Liver (tissue), 9 donors: Measurements from ENCODE around the gene TBC1D4. TPM values are rescaled to one million over a fixed set of nuclear protein-coding genes. Genes with fewer than 3 reads are reported as not detected.

Source experiments
- DNase-seq: peaks from one replicate; pipeline ENCODE4 v3.0.0-alpha.2; 2017; ENCODE audit warnings: low spot score
- H3K27ac ChIP-seq, 2 donors: one replicate each; pipeline ENCODE4 v1.7.0; 2013; ENCODE audit warnings: inconsistent platforms in 2 of 2, low read length in 2 of 2, control low read depth in 1 of 2, low read depth in 1 of 2, mild to moderate bottlenecking in 1 of 2
- H3K27me3 ChIP-seq, 4 donors: one replicate each; pipeline versions ENCODE4 v1.6.1 to v1.7.0; 2013; ENCODE audit warnings: low read length in 3 of 4, inconsistent platforms in 1 of 4, mild to moderate bottlenecking in 1 of 4, moderate library complexity in 1 of 4; ENCODE audit not compliant: control insufficient read depth in 4 of 4, insufficient read depth in 4 of 4
- H3K36me3 ChIP-seq, 4 donors: one replicate each; pipeline versions ENCODE4 v1.6.1 to v1.7.0; 2013; ENCODE audit warnings: low read length in 3 of 4, mild to moderate bottlenecking in 3 of 4, low read depth in 1 of 4, moderate library complexity in 1 of 4; ENCODE audit not compliant: control insufficient read depth in 4 of 4, insufficient read depth in 3 of 4
- H3K4me1 ChIP-seq, 4 donors: one replicate each; pipeline versions ENCODE4 v1.6.1 to v1.7.0; 2013; ENCODE audit warnings: low read length in 3 of 4, mild to moderate bottlenecking in 3 of 4, moderate library complexity in 1 of 4; ENCODE audit not compliant: control insufficient read depth in 4 of 4, insufficient read depth in 4 of 4
- H3K4me3 ChIP-seq, 3 donors: one replicate each; pipeline versions ENCODE4 v1.6.1 to v1.7.0; 2013; ENCODE audit warnings: low read length in 3 of 3, control low read depth in 1 of 3, low read depth in 1 of 3, mild to moderate bottlenecking in 1 of 3
- H3K9ac ChIP-seq, 2 donors: one replicate each; pipeline ENCODE4 v1.7.0; 2013; ENCODE audit warnings: low read length in 2 of 2, mild to moderate bottlenecking in 2 of 2, moderate library complexity in 2 of 2, control low read depth in 1 of 2, low read depth in 1 of 2
- H3K9me3 ChIP-seq, 4 donors: one replicate each; pipeline versions ENCODE4 v1.6.1 to v1.7.0; 2013; ENCODE audit warnings: low read length in 3 of 4; ENCODE audit not compliant: control insufficient read depth in 4 of 4
- ATF3 ChIP-seq: IDR thresholded peaks from 2 replicates; pipeline ENCODE4 v1.6.1; 2016; ENCODE audit warnings: antibody characterized with exemption
- EGR1 ChIP-seq, 2 donors: IDR thresholded peaks; 2 replicates each; pipeline ENCODE4 v1.6.1; 2016 to 2018; ENCODE audit warnings: antibody characterized with exemption in 2 of 2, low read depth in 2 of 2
- FOXA1 ChIP-seq: IDR thresholded peaks from 2 replicates; pipeline ENCODE4 v1.6.1; 2016; ENCODE audit warnings: antibody characterized with exemption
- FOXA2 ChIP-seq: IDR thresholded peaks from 2 replicates; pipeline ENCODE4 v1.6.1; 2016; ENCODE audit warnings: antibody characterized with exemption
- GABPA ChIP-seq, 2 donors: IDR thresholded peaks in 1 of 2; conservative IDR thresholded peaks in 1 of 2; 2 replicates each; pipeline ENCODE4 v1.6.1; 2016; ENCODE audit warnings: antibody characterized with exemption in 2 of 2, mild to moderate bottlenecking in 1 of 2, moderate library complexity in 1 of 2
- HNF4A ChIP-seq, 2 donors: conservative IDR thresholded peaks; 2 replicates each; pipeline ENCODE4 v1.6.1; 2016; ENCODE audit warnings: antibody characterized with exemption in 2 of 2, mild to moderate bottlenecking in 2 of 2
- HNF4G ChIP-seq: IDR thresholded peaks from 2 replicates; pipeline ENCODE4 v1.6.1; 2016; ENCODE audit warnings: antibody characterized with exemption
- JUND ChIP-seq, 2 donors: IDR thresholded peaks; 2 replicates each; pipeline ENCODE4 v1.6.1; 2016; ENCODE audit warnings: antibody characterized with exemption in 2 of 2
- MAX ChIP-seq: IDR thresholded peaks from 2 replicates; pipeline ENCODE4 v1.6.1; 2016; ENCODE audit warnings: antibody characterized with exemption
- NR2F2 ChIP-seq: IDR thresholded peaks from 2 replicates; pipeline ENCODE4 v1.6.1; 2016; ENCODE audit warnings: antibody characterized with exemption
- RAD21 ChIP-seq, 2 donors: IDR thresholded peaks; 2 replicates each; pipeline ENCODE4 v1.6.1; 2016; ENCODE audit warnings: antibody characterized with exemption in 2 of 2, mild to moderate bottlenecking in 2 of 2
- REST ChIP-seq: IDR thresholded peaks from 2 replicates; pipeline ENCODE4 v1.6.1; 2016; ENCODE audit warnings: antibody characterized with exemption, mild to moderate bottlenecking
- RXRA ChIP-seq, 2 donors: IDR thresholded peaks; 2 replicates each; pipeline ENCODE4 v1.6.1; 2017 to 2018; ENCODE audit warnings: antibody characterized with exemption in 2 of 2, mild to moderate bottlenecking in 1 of 2
- SP1 ChIP-seq: IDR thresholded peaks from 2 replicates; pipeline ENCODE4 v1.6.1; 2018; ENCODE audit warnings: antibody characterized with exemption, mild to moderate bottlenecking
- TAF1 ChIP-seq: conservative IDR thresholded peaks from 2 replicates; pipeline ENCODE4 v1.6.1; 2016; ENCODE audit warnings: antibody characterized with exemption, mild to moderate bottlenecking
- YY1 ChIP-seq: IDR thresholded peaks from 2 replicates; pipeline ENCODE4 v1.6.1; 2016; ENCODE audit warnings: antibody characterized with exemption, mild to moderate bottlenecking
- WGBS: extraction: QIAGEN DNeasy Blood & Tissue Kit; methylation state at CpG from one replicate; pipeline ENCODE4 v1.1.7; 2013; 5-methylcytosine and 5-hydroxymethylcytosine counted together
- polyA plus RNA-seq, 2 donors: library from polyadenylated mRNA; stranded (reverse) in 1 of 2; unstranded in 1 of 2; fragments of 200-250 nt in 1 of 2; fragments of >200 nt in 1 of 2; fragmentation: Nextera tagmentation in 1 of 2; extraction: Ambion mirVana in 1 of 2; gene quantifications; one replicate each; pipeline versions ENCODE4 v1.2.1 to v1.2.3, GENCODE V29; 2013 to 2015
- total RNA-seq, 2 donors: library from RNA; depleted of rRNA; stranded (reverse); fragments of >200 nt; gene quantifications; one replicate each; pipeline ENCODE4 v1.2.3, GENCODE V29; 2014
- TF ChIP-seq, protein P1 (sequence below): IDR thresholded peaks from 2 replicates; pipeline ENCODE4 v1.6.1; 2016; ENCODE audit warnings: antibody characterized with exemption
- TF ChIP-seq, protein P2 (sequence below): fragments of 150-350 bp; IDR thresholded peaks from 2 replicates; pipeline ENCODE4 v1.5.1; 2017; ENCODE audit warnings: improper control_type of control experiment, low read depth, low read length; ENCODE audit not compliant: missing input control
- donor health status: healthy.
- donor health status: healthy.
- donor health status: healthy.
- donor health status: healthy.
- donor health status: healthy.

The TBC1D4 gene
- total and polyA plus RNA-seq, 4 donors, result 2.3 to 11.1 (median 6.5) TPM

GRCh38 chr13:75319254-75319653 is 162.7 kb downstream of the TBC1D4 start:
- no peaks in the 10 kb centered on the region for H3K27me3 ChIP-seq
- peaks cover 0 to 2% (median 0%) of the 10 kb centered on the region in 4 donors for H3K4me1 ChIP-seq
- H3K9ac ChIP-seq, result no peak overlapping the region
- H3K4me3 ChIP-seq, result no peak overlapping the region
- no peak overlapping the region for H3K27ac ChIP-seq
- TF ChIP-seq RAD21 (IDR thresholded peaks at IDR 0.05) (no peak), NR2F2 (no peak), HNF4G (no peak), SP1 (no peak), RXRA (IDR thresholded peaks at IDR 0.05) (no peak), TAF1 (no peak), EGR1 (IDR thresholded peaks at IDR 0.05; ENCODE audit: low read depth in 2 of 2) (no peak), REST (no peak), FOXA1 (no peak), MAX (no peak), JUND (IDR thresholded peaks at IDR 0.05) (no peak), HNF4A (conservative IDR thresholded peaks at IDR 0.05) (no peak), YY1 (no peak), FOXA2 (no peak), ATF3 (no peak), GABPA (IDR thresholded peaks at IDR 0.05 in 1 of 2, conservative IDR thresholded peaks at IDR 0.05 in 1 of 2) (no peak)
- TF ChIP-seq, protein P1, sequence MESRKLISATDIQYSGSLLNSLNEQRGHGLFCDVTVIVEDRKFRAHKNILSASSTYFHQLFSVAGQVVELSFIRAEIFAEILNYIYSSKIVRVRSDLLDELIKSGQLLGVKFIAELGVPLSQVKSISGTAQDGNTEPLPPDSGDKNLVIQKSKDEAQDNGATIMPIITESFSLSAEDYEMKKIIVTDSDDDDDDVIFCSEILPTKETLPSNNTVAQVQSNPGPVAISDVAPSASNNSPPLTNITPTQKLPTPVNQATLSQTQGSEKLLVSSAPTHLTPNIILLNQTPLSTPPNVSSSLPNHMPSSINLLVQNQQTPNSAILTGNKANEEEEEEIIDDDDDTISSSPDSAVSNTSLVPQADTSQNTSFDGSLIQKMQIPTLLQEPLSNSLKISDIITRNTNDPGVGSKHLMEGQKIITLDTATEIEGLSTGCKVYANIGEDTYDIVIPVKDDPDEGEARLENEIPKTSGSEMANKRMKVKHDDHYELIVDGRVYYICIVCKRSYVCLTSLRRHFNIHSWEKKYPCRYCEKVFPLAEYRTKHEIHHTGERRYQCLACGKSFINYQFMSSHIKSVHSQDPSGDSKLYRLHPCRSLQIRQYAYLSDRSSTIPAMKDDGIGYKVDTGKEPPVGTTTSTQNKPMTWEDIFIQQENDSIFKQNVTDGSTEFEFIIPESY, result no peak
- TF ChIP-seq, protein P2, sequence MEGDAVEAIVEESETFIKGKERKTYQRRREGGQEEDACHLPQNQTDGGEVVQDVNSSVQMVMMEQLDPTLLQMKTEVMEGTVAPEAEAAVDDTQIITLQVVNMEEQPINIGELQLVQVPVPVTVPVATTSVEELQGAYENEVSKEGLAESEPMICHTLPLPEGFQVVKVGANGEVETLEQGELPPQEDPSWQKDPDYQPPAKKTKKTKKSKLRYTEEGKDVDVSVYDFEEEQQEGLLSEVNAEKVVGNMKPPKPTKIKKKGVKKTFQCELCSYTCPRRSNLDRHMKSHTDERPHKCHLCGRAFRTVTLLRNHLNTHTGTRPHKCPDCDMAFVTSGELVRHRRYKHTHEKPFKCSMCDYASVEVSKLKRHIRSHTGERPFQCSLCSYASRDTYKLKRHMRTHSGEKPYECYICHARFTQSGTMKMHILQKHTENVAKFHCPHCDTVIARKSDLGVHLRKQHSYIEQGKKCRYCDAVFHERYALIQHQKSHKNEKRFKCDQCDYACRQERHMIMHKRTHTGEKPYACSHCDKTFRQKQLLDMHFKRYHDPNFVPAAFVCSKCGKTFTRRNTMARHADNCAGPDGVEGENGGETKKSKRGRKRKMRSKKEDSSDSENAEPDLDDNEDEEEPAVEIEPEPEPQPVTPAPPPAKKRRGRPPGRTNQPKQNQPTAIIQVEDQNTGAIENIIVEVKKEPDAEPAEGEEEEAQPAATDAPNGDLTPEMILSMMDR, result no peak
- H3K36me3 ChIP-seq, result no peaks in the 10 kb centered on the region
- WGBS, result 82% methylated on average over 4 of the region's 4 CpGs
- no peaks in the 10 kb centered on the region for H3K9me3 ChIP-seq
- no peak for DNase-seq
